Right lobe of liver (tissue), 4 donors: ENCODE measurements around the gene PDCD11.

Source experiments
- CTCF ChIP-seq, 4 donors: fragments of 200-600 bp in 3 of 4; fragments of 450-650 bp in 1 of 4; IDR thresholded peaks; one replicate each; pipeline versions ENCODE4 v1.5.1 to v1.8.0; 2016 to 2022; ENCODE audit warnings: antibody characterized with exemption in 4 of 4, mild to moderate bottlenecking in 2 of 4
- POLR2A ChIP-seq: fragments of 450-650 bp; IDR thresholded peaks from one replicate; pipeline ENCODE4 v1.6.1; 2017; ENCODE audit warnings: antibody characterized with exemption, mild to moderate bottlenecking
- donor health status: DM: no; HTN: no; CAD: no.
- donor health status: DM: no; HTN: no; CAD: no.
- donor health status: DM: no; HTN: yes; CAD: no.

GRCh38 chr10:103373544-103373943 is 22.9 kb upstream of the PDCD11 start:
- TF ChIP-seq CTCF (IDR thresholded peaks at IDR 0.05) = no peak
- no peak for TF ChIP-seq POLR2A
